HT1080 (cell line): Measurements from ENCODE around the gene CACHD1. TPM values are rescaled to one million over a fixed set of nuclear protein-coding genes. Genes with fewer than 3 reads are reported as not detected.

ENCODE experiments used
- DNase-seq: peaks from one replicate; pipeline ENCODE4 v3.0.0-alpha.2; 2015; ENCODE audit warnings: low read depth
- total RNA-seq: library from RNA; depleted of rRNA; stranded (reverse); fragments of >200 nt; shearing (Covaris generic); gene quantifications from 2 replicates; pipeline ENCODE4 v1.2.3, GENCODE V29; 2014

The CACHD1 gene
- total RNA-seq, 1 experiment from 2014 or later: 6.0 TPM

DNA sequence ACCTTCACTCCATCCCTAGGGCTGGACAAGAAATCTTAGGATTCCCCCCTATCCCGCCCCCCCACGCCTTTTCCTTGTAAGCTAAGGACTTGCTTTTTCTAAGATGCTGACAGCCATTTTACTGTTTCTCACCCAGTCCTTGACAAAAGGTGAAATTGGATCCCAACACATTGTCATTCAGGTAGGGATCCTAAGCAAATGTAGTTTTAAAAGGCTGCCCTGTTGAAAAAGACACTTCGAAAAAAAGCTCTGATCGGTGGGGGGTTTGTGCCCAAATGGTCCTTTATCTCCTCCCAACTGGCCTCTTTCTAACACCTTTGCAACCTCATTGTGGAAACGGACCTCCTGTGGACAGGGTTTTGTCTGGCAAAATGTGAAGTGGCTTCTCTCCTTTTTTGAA, 2.9 kb downstream of the CACHD1 start:
- no peak for DNase-seq

GRCh38 chr1:64473367-64473766, 3.4 kb downstream of the CACHD1 start:
- DNase-seq: no peak

GRCh38 chr1:64474133-64474532, 4.2 kb downstream of the CACHD1 start:
- no peak for DNase-seq

DNA sequence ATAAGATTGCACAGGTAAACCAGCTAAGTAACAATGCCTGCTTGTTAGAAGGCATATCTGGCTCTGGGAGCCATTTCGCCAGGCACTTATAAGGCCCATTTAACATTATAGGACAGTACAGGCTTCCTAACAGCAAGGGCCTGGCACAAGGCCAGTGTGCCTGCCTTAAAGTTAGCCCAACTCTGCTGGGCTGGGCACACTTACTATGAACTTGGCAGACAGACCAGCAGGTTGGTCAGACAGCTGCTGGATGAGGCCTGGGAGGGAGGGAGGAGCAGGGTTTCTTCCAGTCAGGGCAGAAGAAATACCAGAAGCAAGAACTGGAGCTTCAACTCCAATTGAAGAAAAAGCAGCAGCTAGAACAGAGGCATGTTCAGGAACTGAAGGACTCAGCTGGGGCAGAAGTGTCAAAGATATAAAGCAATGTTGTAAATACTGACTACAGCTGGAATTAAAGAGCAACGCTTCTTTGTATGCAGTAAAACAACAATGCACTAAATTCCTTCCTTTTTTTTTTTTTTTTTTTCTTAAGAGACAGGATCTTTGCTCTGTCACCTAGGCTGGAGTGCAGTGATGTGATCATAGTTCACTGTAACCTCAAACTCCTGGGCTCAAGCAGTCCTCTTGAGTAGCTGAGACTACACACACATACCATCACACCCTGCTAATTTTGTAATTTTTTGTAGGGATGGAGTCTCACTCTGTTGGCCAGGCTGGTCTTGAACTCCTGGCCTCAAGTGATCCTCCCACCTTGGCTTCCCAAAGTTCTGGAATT, 4.9 kb downstream of the CACHD1 start:
- peak; percentile 32 for DNase-seq

GRCh38 chr1:64476251-64476952, 6.5 kb downstream of the CACHD1 start:
- peak; percentile 63 for DNase-seq

DNA sequence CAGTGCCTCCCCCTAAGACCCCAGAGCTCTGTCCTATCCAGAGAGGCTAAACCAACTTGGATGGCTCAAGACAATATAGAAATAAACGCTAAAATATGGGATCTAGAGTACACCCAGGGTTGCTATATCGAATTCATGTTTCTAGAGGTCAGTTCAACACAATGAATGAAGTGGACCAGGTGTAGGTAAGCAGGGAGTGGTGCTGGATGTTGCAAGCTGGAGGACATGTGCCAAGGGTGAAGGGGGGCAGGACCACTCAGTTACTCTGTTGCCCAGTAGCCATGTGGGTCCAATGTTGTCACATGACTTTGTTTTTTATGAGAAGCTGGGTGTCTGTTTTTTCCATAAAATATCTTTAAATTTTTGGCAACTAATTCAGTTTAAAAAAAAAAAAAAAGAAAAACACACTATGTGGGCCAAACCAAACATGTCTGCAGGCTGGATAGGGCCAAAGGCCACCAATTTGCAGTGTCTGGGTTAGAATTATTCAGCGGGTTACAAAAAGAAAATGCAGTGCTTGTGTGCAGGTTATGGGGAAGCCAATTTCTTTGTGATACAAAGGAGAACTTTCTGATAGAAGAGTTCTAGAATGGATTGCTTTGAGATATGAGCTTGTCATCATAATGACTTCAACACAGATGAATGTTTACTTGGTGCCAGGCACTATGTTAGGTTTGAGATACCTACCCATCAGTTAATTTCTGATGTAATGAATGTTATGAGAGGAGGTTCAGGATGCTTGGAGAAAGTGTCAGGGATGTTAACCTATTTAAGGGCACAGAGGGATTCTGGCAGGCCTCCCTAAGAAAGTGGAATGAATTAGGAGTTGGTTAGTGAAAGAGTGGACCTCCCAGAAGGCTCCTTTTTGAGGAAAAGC, 8.9 kb downstream of the CACHD1 start:
- DNase-seq: no peak

DNA sequence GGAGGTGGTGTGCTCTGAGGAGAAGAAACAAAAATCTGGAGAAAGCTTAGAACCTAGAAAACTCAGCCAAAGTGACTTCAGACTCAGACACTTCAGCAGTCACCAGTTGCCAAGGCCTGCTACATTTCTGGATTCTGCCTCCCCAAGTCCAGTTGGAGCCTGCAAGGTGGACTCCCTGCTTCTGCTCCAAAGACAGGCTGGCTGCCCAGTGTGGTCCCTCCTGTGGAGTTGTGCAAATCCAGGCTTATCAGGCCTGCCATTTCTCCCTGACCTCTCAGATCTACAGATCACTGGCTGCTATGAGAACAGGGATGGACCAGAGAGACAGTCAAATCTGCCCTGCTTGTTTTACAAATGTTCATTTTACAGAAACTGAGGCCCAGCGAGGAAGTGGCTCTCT, 9.9 kb downstream of the CACHD1 start:
- DNase-seq: no peak

DNA sequence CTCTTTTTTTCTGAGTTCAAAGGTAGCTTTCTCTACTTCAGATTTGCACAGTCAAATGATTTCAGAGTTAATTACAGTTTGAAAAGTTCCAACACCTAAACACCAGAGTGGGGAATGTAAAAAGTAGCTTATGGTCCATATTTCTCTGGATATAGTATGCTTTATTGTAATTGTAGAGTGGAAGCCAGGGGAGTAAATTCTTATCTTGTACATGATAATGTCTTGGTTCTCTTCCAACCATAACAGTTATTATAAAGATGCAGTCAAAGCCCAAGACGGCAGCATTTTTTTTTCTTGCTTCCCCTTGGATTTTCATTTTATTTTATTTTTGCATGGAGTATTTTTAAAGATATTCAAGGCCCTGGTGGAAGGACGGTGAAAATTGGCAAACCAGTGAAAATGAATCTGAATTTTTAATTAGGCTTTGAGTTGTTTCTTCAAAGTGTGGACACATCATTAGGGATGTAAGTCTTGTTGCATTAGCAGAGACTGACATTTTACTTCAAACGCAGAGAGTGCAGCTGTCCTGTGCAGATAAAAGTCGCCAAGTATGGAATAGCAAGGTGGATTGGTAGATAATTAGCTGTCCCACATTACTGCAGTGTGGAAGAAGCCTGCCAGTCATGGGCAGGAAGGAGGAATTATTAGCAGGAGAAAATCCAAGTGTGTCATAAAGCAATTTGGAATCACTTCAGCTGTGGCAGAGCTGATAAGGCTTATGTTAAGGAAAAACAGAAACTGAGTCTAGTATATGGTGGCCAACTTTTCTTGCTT, 11.3 kb downstream of the CACHD1 start:
- no peak for DNase-seq

DNA sequence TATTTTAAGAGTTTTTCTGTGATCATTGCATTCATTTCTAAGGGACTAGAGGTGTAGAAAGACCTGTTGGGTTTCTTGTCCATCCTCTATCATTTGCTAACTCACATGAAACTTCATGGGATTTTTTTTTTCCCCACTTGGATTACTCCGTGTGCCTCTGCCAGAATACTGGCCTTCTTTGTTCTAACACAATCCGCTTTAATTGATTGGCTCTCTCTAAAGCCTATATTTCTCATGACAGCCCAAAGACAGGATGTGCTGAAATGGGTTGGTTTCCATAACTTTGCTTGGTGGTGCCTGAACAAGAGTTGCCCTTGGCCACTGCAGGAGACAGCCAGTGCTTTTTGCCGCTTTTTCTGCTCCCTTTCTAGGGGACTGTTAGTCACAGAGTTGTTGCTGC, 12.2 kb downstream of the CACHD1 start:
- no peak for DNase-seq

GRCh38 chr1:64482720-64483119, 12.8 kb downstream of the CACHD1 start:
- no peak for DNase-seq

DNA sequence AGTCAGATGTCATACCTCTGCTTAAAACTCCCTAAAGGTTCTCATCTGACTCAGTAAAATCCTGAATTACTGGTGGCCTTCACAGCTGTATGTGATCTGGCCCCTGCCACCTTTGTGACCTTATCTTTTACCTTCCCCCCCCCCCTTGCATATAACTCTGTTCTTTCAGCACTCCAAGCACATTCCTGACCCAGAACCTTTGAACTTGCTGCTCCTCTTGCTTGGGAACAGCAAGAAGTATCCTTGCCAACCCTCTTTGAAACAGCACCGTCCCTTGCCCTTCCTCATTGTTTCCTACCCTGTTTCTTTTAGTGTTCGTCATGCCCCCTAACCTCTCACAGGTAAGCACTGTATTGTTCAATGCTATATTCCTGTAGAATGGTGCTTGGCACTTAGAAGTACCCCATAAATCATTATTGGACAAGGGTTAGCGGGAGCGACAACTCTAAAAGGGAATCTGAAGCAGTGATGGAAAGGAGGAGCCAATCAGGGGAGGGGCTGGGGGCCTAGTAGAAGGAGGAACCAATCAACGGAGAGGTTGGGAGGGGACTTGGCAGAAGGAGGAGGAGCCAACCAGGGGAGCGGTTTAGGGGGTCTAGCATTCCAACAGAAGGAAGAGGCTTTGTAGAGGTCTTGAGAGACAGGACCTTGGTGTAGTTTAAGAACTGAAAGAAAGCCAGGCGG, 13.9 kb downstream of the CACHD1 start:
- no peak for DNase-seq

DNA sequence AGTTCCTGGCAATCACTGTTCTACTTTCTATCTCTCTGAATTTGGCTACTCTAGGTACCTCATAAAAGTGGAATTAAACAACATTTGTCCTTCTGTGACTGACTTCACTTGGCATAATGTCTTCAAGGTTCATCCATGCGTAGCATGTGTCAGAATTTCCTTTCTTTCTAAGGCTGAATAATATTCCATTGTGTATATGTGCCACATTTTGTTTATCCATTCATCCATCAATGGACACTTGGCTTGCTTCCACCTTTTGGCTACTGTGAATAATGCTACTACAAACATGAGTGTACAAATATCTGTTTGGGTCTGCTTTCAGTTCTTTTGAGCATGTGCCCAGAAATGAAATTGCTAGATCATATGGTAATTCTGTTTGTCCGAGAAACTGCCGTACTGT, 14.7 kb downstream of the CACHD1 start:
- no peak for DNase-seq

GRCh38 chr1:64486193-64486592, 16.3 kb downstream of the CACHD1 start:
- no peak for DNase-seq

DNA sequence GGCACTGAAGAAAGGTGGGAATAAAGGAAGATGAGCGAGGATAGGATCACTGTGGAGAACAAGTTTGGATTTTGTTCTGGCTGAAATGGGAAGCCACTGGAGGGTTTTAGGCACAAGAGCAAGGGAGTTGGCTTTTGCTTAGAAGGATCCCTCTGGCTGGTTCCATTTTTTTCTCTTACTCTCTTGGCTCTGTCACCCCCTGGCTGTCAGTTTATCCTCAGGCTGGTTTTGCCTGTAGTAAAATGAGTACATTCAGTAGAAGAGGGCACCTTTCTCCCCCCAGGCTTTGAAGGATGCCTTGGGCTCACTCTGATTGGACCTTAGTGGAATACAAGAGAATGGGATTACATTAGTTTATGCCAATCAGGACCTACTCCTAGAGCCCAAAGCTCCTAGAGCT, 17.1 kb downstream of the CACHD1 start:
- no peak for DNase-seq

- DNase-seq: no peak
Measured at GRCh38 chr1:64488862-64489261, 18.9 kb downstream of the CACHD1 start.

DNA sequence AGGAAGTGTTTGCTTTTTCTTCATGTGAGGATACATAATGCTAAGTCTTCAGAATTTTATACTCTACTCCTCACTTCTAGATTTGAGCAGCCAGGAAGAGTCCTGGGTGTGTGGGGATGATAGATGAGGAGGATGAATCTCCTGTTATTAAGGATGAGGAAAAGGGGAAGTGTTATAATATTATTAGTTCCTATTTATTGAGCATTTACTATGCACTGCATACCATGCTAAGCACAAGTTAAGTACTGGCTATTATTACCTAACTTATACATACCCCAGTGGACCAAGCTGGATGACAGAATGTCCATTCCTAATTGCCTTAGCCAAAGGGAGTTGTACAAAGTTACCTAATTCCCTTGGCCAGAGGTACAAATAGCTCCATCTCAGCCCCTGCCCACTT, 19.8 kb downstream of the CACHD1 start:
- DNase-seq: no peak

- no peak for DNase-seq
Measured at GRCh38 chr1:64490213-64490818, 20.4 kb downstream of the CACHD1 start.

DNA sequence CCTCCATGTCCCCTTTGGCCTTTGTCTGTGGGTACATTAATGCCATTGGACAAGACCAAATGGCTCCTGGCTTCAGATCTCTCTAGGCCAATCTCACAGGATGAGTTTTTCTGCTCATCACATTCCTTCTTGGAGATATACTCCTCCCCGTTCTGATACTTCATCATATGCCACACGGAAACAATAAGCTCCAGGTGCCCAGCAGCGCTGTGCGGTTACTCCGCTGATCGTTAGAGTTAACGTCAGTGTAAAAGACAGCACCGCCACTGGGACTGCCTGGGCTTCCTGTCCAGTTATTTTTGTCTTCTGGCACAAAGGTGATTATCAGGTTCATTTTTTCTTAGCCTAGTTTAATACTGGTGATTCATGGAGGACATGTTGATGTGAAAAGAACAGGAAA, 22.5 kb downstream of the CACHD1 start:
- DNase-seq: no peak

DNA sequence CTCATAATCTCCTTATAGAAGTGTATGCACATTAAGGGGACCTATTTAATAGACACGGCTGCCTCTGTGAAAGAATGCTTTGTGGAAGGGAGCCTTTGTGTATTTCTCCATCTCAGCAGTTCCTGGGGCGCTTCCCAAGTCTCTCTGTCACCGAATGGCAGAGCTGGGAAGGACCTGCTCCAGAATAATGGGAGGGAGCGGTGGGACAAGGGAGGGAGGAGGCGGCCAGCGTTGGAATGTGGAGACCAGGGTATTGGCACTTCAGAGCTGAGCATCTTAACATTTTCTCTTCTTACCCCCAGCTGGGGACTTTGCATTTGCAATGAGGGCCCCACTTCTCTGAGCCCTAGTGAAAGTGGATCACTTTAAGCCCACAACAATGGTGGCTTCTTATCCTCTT, 23.9 kb downstream of the CACHD1 start:
- no peak for DNase-seq

- no peak for DNase-seq
Measured at GRCh38 chr1:64494659-64495058, 24.7 kb downstream of the CACHD1 start.
